HEK293T (cell line): ENCODE data around the gene CASP12.

ENCODE experiments used
- ARNT ChIP-seq: fragments of 450-650 bp; IDR thresholded peaks from 2 replicates; pipeline ENCODE4 v1.6.1; 2017; ENCODE audit warnings: mild to moderate bottlenecking
- BHLHE40 ChIP-seq: fragments of 450-650 bp; IDR thresholded peaks from 2 replicates; pipeline ENCODE4 v1.6.1; 2016; ENCODE audit warnings: mild to moderate bottlenecking, moderate library complexity, borderline replicate concordance
- ELF4 ChIP-seq: fragments of 450-650 bp; IDR thresholded peaks from 2 replicates; pipeline ENCODE4 v1.6.1; 2017; ENCODE audit warnings: antibody characterized with exemption
- FOXA1 ChIP-seq: fragments of 450-650 bp; IDR thresholded peaks from 2 replicates; pipeline ENCODE4 v1.6.1; 2016; ENCODE audit warnings: mild to moderate bottlenecking
- FOXK2 ChIP-seq: fragments of 450-650 bp; IDR thresholded peaks from 2 replicates; pipeline ENCODE4 v1.6.1; 2016; ENCODE audit warnings: mild to moderate bottlenecking
- FOXM1 ChIP-seq: fragments of 450-650 bp; IDR thresholded peaks from 2 replicates; pipeline ENCODE4 v1.6.1; 2017; ENCODE audit warnings: mild to moderate bottlenecking, borderline replicate concordance
- HDGF ChIP-seq: fragments of 450-650 bp; IDR thresholded peaks from 2 replicates; pipeline ENCODE4 v1.6.1; 2017; ENCODE audit warnings: antibody characterized with exemption, borderline replicate concordance
- NFRKB ChIP-seq: fragments of 450-650 bp; IDR thresholded peaks from 2 replicates; pipeline ENCODE4 v1.6.1; 2016; ENCODE audit warnings: mild to moderate bottlenecking, moderate library complexity
- SP1 ChIP-seq: fragments of 450-650 bp; IDR thresholded peaks from 2 replicates; pipeline ENCODE4 v1.6.1; 2017
- SUZ12 ChIP-seq: fragments of 450-650 bp; IDR thresholded peaks from 2 replicates; pipeline ENCODE4 v1.6.1; 2016; ENCODE audit warnings: mild to moderate bottlenecking
- TARDBP ChIP-seq: fragments of 450-650 bp; IDR thresholded peaks from 2 replicates; pipeline ENCODE4 v1.6.1; 2016
- ZNF384 ChIP-seq: fragments of 450-650 bp; IDR thresholded peaks from 2 replicates; pipeline ENCODE4 v1.6.1; 2016

DNA sequence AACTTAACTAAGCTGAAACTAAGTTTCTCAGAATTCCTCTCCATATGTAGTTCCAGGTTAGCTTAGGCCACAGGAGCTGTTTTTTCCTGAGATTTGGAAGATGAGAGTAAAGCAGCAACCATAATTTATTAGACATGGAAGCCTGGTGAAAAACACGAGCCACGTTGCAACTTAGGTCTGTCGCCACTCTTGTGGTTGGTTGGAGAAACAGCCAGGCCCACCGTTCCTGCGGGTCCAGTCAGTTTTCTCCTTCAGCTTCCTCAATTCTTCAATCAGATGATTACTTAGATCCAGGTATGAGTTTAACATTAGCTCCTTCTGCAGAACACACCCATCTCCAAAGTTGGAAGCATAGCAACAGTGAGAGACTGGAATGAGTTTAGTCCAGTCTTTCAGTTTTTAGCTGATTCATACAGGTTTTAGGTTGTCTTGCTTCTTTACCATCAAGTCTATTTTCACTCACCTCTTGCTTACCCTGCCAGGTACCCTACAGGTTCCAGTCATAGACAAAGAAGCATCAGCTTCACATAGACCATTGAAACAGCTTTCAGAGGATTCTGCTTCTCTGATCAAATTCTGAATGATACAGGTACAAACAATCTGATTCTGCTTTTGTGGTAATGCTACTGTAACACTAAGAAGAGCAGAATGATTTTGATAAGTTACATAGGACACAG is 18.6 kb downstream of the CASP12 start:
- no peak for TF ChIP-seq SUZ12
- no peak for TF ChIP-seq ZNF384
- no peak for TF ChIP-seq FOXA1
- TF ChIP-seq ELF4 = no peak
- TF ChIP-seq ARNT = no peak
- TF ChIP-seq NFRKB = no peak
- no peak for TF ChIP-seq FOXK2
- TF ChIP-seq SP1 = no peak
- TF ChIP-seq HDGF = no peak
- no peak for TF ChIP-seq FOXM1
- no peak for TF ChIP-seq TARDBP
- no peak for TF ChIP-seq BHLHE40
